NCI-H1417 (cell line): Measurements from ENCODE around the gene B3GNT2.
"Not testable (repeated sequence)": the region's sequence is repeated elsewhere in the genome, so short reads cannot be mapped to it uniquely, and the experiment has no call there.

Experiments
- DNase-seq, 3 experiments: peaks; one replicate each; lab custom pipeline; 2025; lab: John Stamatoyannopoulos, UW

Gene B3GNT2, protein sequence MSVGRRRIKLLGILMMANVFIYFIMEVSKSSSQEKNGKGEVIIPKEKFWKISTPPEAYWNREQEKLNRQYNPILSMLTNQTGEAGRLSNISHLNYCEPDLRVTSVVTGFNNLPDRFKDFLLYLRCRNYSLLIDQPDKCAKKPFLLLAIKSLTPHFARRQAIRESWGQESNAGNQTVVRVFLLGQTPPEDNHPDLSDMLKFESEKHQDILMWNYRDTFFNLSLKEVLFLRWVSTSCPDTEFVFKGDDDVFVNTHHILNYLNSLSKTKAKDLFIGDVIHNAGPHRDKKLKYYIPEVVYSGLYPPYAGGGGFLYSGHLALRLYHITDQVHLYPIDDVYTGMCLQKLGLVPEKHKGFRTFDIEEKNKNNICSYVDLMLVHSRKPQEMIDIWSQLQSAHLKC

DNA sequence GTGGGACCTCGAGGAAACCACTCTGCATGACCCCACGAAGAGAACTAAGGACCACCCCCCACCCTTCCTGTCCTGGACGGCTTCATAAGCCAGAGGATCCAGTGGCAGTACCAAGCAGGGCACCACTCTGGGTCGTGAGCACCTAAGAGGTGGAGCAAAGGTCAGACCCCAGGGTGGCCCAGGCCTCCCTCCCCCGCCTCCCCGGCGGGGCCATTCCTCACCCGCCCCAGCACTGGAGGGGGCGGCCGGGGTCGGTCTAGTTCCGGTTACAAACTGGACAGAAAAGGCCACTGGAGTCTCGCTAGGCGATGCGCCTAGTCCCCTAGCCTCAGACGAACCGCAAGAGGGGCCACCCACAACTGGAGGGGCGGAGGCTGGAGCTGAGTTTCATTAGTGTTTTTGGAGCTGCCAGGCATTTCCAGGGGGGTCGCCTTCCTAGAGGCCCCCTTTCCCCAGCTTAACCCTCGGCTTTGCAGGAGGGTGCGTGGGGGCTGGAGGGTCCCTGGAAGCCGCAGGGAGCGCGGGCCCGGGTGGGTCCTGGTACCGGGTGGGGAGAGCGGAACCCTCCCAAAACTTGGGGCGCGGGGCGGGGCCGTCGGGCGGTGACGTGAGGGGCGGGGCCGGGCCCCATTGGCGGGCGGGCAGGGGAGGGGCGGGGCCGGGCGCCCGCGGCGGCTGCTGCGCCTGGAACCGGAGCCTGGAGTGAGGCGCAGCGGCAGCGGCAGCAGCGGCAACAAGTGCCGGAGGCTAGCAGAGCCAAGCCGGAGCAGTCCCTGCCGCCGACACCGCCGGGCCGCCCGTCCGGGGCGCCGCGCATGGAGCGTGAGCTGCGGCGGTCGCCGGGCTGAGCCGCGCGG lies at the start of gene B3GNT2:
TSS of gene B3GNT2 (plus strand) at position 695 of the 857 bp plus-strand sequence. CDS start 26,106 bp downstream, outside the sequence.
- DNase-seq = peak; percentile 67 to 91 (median 83)

DNA sequence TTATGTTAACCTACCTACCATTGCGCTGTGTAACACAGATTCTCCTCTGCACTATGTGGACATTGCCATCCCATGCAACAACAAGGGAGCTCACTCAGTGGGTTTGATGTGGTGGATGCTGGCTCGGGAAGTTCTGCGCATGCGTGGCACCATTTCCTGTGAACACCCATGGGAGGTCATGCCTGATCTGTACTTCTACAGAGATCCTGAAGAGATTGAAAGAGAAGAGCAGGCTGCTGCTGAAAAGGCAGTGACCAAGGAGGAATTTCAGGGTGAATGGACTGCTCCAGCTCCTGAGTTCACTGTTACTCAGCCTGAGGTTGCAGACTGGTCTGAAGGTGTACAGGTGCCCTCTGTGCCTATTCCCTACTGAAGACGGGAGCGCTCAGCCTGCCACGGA lies 49.1 kb upstream of the B3GNT2 start:
- not testable (repeated sequence) for DNase-seq

DNA sequence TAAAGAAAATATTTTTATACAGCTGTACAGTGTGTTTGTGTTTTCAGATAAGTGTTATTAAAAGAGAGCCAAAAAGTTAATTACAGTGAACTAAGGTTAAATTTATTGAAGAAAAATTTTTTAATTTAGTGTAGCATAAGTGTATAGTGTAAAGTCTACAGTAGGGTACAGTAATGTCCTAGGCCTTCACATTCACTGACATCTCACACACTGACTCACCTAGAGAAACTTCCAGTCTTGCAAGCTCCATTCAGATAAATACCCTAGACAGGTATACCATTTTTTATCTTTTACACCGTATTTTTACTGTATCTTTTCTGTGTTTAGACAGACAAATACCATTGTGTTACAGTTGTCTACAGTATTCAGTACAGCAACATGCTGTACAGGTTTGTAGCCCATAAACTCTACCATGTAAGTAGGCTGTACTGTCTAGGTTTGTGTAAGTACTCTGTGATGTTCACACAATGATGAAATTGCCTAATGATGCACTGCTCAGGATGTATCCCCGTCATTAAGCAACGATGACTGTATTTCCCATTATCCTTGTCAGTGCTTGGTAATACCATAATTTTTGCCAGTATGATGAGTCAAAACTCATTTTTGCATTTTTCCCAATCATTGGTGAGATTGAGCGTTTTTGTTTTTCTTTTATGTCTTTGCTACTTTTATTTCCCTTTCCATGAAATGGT lies 48.2 kb upstream of the B3GNT2 start:
- DNase-seq = no peak

DNA sequence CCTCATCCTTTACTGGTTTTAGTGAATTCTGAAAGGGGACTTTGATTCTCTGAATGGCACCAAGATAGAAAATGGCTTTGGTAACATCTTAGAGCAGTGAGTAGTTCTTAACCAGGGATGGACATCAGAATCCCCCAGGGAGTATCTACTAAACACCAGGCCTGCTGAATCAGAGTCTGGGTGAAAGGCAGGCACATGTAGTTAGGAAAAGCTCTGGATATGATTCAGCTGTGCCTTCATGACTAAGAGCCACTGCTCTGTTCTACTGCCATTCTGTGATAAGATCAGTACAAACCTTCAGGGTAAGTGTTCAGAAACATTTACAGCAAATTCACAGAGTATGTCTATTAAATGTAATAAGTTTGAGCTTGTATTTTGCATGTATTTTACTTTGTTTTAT lies 46.2 kb upstream of the B3GNT2 start:
- DNase-seq = no peak

DNA sequence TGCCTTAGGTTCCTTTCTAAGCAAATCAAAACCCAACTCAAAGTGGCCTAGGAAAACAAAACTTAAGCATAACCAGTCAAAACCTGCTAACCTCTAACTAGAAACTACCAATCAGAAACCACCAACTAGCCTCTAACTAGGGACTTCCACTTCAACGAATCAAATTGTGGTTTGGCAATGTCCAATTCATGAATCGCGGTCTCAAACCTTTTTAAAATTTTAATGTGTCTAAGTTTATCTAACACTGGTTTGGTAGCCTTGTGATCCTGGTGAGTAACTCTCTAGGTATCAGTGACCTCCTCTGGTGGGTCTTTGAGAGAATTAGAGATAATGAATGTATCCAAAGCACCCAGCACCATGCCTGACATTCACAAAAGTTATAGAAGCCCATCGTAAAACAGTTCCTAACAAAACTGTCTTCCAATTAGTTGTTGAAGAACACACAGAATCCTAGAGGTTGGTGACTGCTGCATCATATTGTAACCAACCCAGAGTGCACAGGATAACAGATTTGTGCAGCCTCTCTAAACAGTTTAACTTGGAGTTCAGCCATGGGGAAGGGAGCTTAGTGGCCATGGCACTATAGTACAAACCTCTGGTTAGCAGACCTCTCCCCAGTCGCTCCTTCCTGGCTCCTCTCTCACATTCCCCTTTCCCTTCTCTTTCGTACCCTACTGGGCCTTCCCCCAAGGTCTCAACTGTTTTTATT lies 45.2 kb upstream of the B3GNT2 start:
- no peak for DNase-seq

DNA sequence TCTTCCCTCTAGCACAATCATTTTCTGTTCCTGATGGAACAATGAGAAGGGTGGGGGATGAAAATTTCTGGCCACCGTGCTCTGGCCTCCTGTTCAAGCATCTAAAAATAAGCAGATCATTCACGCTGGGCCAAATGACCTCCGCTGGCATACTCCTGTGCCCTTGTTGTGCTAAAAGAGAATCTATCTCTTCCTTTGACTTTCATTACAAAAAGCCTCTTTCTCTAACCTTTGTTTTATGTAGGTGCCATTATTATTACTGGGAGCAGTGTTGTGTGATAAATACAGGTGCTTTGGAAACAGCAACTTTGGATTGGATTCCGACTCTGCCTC lies 44.6 kb upstream of the B3GNT2 start:
- DNase-seq = no peak

DNA sequence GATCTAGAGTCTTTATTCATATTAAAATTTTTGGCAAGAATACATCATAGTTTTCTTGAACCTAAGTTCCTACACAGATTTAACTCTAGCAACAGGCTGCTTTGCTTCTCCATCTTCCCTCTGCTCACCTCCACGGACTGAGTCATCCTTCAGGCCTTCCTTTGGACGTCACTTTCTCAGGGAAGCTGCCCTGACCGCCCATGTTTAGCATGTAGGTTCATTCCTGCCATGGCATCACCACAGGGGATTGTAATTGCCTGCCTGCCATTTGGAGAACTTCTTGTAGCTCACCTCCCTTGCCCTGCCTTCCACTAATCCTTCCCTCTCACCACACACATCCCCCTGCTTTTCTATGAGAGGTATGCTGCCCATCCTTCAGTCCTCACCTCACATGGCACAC lies 43.9 kb upstream of the B3GNT2 start:
- no peak for DNase-seq

DNA sequence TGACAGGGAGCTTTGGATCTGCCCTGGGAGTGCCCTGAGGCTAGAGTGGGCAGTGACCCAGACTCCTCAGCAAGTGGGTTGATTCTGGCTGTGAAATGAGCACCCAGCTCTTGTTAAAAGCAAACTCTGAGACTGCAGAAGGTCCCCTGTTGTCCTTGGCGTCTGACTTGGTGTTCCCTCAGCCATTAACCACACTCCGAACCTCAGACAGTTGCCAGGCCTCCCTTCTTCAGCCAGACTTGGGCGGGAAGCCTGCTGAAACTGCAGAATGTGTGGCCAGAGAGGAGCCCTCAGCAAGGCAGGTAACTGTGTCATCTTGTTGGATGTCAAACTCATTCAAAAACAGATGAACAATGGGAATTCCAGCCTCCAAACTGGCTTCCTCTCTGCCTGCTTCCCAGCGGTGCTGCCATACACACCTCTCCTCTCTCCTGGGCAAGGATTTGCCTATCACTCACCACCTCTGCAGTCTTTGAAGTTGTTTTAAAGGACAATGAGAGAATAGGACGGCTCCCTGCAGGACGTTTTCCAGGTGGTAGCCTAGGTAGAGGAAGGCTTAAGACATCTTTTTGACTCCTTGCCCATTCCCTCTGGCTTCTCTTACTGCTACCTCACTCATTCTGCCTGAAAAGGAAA lies 38.9 kb upstream of the B3GNT2 start:
- DNase-seq = no peak

DNA sequence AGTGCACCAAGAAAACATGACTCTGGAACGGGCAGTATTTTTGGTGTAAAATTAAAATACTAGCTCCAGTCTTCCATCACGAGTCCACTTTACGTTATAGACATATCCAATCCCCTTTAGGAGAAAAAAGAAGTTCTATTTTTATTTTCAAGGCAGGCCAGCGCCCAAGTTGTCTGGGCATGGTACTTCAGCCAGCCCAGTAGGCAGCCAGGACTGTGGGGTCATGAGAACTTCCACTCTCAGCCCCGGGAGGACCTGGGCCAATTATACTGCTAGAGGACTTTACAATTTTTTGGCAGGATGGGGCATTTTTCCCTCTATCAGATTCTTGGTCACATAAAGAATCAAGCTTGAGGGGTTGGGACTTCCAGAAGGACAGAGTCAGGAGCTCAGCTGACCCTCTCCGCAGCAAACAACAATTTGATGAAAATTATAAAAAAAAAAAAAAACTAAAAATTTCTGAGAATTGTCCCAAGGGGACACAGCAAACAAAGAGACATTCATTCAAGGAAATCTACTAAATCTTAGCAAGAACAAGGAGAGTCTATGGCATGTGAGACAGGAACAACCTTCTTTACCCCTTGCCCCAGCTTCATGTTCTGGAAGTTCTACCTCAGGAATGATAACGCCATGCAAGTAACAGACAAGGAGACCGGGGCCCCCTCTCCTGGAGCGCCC lies 37.3 kb upstream of the B3GNT2 start:
- DNase-seq = no peak

DNA sequence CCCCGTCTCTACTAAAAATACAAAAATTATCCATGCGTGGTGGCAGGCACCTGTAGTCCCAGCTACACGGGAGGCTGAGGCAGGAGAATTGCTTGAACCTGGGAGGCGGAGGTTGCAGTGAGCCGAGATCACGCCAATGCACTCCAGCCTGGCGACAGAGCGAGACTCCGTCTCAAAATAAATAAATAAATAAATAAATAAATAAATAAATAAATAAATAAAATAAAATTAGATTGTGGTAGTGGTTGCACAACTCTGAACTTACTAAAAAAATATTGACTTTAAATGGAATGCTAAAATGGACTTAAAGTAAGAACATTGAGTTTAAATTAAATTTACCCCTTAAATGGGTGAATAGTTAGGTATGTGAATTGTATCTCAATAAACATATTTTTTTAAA lies 35.2 kb upstream of the B3GNT2 start:
- not testable (repeated sequence) for DNase-seq

DNA sequence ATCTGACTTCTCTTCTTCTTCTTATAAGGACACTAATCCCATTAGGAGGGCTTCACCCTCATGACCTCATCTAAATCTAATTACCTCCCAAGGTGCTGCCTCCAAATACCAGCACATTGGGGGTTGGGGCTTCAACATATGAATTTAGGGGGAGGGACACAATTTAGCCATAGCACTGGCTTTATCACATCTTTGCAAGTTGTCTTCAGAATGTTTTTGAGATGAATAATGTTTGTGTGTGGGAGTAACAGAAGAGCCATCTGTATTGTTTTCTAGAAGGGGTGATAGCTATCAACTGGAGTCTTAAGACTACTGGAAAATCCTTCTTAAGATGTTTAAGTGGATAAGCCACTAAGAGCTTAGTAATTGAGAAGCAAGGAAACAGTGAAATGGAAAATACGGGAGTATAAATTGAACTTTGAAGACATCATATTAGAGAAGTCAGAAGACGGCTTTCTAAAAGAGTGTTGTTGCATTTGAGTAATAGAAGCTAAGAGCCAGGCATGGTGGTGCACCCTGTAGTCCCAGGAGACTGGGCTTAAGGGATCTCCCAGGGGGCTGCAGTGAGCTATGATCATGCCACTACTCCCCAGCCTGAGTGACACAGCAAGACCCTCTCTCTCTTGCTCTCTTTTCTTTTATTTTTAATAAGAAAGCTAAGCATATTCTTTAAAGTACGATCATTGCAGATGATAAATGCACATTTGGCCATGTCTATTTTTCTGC lies 32.6 kb upstream of the B3GNT2 start:
- DNase-seq = no peak

DNA sequence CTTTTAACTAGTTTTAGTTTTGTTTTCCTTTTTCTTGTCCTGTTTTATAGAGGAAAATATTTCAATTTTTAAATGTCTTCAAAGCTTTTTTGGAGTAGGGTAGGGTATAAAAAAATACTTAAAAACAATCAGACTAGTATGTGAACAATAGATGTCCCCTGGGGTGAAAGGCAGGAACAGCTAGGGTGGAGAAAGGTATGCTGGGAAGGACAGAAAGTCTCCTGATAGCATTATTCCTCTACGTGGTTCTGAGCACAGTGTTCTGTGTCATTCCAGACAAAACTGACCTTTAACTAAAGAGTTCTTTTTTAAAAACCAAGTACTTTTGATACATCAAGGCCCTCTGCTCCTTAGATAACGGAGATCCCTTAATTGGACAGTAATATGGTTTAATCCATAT lies 32.1 kb upstream of the B3GNT2 start:
- DNase-seq = no peak

DNA sequence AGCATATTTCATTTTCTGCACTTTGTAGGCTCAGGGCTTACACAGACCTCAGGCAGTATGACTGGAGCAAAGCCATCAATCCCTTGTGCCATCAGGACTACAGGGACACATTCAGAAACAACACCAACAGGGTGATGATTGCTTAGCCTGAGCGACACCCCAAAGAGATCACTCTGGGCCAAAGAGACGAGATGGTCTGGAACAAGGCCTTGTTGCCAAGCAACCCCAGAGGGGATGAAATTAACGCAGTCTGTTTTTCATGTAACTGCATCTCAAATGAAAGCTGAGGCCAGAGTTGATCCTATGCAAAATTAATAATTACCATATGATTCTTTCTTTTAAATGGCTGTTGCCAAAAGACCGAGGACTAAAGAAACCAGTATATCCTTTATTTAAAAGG lies 20.2 kb upstream of the B3GNT2 start:
- peak in 2 of 3 experiments; percentile 58 to 79 for DNase-seq

DNA sequence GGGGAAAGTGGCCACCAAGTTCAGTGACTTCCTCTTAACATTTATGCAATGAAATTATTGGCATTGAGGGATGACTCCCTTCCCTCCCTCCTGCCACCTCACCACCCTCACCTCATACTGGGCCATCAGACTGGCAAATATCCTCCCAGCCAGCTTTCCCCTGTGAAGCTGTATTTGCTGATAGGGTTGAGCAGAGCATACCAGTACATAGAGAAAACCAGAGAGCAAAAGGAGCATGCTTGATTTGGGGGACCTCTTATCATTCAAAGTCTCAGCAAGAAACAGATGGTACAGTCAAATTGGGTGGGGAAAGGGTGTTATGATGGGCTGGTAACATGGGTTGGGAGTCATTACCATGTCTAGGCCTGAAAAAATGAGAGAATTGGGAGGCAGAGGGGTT lies 19.1 kb upstream of the B3GNT2 start:
- DNase-seq = peak in 1 of 3 experiments; percentile 11

DNA sequence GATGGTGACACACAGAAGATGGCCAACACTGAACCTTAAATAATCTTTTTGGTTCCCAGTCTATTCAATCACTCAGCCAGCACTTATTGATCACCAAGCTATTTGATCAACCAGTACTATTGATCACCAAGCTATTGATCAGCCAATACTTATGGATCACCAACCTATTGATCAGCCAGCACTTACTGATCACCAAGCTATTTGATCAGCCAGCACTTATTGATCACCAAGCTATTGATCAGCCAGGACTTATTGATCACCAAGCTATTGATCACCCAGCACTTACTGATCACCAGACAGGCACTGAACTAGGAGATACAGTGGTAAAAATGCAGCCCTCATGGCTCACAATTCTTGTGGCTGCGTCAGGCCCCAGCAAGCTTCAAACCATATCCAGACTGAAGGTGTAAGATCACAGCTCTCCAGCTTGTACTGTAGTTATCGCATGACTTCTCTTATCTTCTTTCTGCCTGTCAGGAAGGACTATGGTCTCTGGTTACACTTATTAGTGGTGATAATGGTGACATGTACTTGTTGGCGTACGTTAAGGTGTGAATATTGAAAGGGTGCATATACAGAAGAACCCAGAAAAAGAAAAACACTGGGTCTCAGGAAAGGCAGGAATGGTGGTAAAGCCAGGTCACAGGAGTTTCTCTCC lies 18.4 kb upstream of the B3GNT2 start:
- DNase-seq = no peak

DNA sequence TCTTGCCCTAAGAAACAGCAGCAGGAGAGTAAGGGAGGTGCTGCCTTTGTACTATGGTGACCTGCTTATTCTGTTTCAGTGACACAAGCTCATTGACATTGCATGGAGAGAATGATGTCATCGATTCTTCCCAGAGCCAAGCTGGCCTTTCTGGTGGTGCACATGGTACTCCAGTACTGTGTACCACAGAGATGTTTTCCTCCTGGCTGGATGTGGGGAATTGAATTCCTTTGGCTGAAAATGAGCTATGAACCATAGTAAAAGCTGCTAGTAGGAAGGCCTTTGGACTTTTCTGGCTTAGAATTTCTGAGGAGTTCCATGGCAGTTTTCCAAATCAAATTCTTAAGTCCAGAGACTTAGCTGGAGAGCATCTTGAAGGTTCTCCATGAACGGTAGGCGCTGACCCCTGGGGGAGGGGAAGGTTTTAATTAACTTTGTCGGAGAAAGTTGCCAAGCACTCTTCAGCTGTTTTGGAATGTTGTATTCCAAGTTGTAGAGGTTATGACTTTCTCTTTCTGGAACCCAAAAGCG lies 17.1 kb upstream of the B3GNT2 start:
- DNase-seq = no peak

DNA sequence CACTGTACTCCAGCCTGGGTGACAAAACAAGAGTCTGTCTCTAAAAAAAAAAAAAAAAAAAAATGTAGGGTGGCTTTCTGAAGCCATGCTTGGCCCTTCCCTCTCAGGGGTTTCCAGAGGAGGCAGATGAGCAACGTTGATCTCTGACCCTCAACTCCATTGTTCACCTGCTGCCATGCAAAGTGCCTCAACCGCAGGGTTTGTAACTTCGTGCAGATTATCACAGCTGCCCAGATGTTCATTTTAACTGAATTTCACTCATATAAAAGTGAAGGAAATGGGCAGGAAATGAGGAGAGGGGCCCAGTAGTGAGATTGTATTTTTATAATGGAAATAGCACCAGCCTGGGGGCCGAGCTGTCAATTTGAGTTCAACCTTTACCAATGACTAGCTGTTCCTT lies 14.9 kb upstream of the B3GNT2 start:
- no peak for DNase-seq

DNA sequence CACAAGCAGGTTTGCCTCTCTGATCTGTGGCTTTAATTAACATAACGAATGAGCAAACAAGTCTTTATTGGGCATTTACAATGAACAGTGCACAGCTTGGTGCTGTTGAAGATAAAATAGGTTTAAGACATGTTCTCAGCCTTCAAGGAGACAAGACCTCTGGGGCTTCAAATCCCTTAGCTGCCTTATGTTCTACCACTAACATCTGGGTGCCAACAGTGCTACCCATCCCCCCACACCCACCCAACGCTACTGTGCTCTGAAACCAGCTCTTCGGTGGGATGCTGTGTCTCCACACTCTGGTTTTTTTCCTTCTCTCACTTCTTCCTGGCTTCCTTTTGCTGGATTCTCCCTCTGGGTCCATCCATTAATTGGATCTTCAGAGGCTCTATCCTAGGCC lies 14.1 kb upstream of the B3GNT2 start:
- peak in 1 of 3 experiments; percentile 16 for DNase-seq

DNA sequence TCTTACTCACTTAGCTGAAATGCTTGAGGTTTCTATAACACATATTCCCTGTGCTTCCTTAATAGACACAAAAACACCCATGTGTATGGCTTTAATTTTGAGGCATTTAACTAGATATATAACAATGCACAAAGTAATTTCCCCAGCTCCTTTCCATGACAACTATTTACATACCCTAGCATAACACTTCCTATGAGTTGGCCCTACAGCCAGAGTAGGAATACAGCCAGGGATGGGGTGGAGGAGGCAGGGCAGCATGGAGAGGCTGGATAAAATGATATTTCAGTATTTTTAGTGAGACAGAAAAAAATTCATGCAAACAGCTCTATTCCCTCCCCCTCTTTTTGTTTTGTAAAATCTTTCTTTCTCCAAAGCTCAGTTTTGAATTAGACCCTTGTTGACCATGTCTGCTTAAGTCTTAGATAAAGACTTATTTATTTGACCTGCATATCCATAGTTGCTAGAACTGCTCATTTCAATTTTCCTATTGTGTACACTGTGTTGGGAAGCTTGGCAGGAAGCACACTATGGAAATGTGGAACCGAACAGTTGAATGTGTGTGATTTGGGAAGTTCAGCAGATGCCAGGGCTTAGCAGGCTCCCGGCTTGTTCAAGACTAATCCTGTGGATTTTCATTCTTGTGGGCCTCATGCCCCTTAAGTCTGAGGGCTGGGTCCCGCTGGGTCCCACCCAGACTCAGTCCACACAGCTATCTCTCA lies 11.2 kb upstream of the B3GNT2 start:
- no peak for DNase-seq
